ENCODE data around the gene POLDIP2.
A peak's percentile ranks its signal among the peaks of the same experiment; 100 is the strongest.

The POLDIP2 gene

DNA sequence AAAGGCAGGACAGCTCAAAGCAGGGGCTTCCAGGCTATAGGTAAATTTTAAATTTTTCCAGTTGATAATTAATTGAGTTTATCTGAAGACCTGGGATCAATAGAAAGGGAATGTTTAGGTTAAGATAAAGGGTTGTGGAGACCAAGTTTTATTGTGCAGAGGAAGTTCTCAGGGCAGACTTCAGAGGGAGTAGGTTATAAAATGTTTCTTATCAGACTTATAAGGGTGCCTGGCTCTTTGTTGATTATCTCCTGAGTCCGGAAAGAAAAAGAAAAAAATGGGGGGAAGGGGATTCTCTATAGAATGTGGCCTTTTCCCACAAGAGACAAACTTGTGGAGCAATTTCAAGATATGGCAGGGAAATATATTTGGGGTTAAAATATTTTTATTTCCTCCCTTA, 32.8 kb upstream of the POLDIP2 start:
- DNase-seq (ENCODE audit: low spot score) = no peak

DNA sequence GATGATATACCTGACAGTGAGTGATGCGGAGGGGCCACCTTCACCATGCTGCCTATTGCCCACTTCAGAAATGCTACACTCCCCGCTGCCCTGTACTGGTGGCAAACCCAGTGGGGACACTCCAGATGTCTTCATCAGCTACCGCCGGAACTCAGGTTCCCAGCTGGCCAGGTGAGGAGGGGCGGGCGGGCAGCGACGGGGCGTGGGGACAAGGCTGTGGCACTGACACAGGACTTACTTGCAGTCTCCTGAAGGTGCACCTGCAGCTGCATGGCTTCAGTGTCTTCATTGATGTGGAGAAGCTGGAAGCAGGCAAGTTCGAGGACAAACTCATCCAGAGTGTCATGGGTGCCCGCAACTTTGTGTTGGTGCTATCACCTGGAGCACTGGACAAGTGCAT, 30.8 kb upstream of the POLDIP2 start:
- DNase-seq (ENCODE audit: low spot score) = no peak

DNA sequence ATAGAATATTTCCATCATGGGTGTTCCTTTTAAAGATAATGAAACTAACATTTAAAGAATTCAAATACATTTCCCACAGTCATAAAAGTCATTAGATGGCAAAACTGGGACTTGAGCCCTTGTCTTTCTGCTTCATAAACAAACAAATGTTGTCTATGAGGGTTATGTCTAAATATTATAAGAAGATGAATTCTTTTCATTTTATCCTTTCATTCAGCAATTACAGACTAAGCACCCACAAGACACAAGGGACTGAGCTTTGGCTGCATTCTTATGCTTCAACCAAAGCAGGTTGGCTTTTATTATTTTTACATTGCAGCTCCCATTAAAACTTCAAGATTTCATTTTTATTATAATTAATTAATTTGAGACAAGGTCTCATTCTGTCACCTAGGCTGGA, 29.1 kb upstream of the POLDIP2 start:
- no peak for DNase-seq (ENCODE audit: low spot score)

DNA sequence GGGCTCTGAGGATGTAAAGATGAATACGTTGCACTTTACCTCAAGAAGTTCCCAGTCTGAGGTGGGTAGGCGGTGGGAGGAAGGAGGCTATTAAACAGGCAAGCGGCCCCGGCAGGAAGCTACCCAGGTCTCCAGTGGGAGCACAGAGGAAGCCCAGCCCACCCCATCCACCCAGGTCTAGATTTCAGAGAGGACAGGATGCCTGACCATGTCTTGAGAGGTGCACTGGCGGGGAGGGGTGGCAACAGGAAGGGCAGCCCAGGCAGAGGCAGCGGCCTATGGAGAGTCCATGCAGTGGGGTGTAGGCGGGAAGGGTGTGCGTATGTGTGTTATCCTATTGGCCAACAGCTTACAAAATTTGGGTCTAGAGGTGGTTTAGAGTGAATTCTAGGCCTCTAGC, 28.1 kb upstream of the POLDIP2 start:
- DNase-seq (ENCODE audit: low spot score) = no peak

DNA sequence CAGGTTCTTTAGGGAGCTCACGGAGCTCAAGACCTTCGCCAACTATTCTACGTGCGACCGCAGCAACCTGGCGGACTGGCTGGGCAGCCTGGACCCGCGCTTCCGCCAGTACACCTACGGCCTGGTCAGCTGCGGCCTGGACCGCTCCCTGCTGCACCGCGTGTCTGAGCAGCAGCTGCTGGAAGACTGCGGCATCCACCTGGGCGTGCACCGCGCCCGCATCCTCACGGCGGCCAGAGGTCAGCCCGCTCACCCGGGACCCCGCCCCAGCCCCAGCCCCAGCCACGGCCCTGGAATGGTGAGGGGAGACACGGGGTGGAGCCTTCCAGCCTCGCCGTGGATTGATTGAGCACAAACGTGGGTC, 27.7 kb upstream of the POLDIP2 start:
- no peak for DNase-seq (ENCODE audit: low spot score)

DNA sequence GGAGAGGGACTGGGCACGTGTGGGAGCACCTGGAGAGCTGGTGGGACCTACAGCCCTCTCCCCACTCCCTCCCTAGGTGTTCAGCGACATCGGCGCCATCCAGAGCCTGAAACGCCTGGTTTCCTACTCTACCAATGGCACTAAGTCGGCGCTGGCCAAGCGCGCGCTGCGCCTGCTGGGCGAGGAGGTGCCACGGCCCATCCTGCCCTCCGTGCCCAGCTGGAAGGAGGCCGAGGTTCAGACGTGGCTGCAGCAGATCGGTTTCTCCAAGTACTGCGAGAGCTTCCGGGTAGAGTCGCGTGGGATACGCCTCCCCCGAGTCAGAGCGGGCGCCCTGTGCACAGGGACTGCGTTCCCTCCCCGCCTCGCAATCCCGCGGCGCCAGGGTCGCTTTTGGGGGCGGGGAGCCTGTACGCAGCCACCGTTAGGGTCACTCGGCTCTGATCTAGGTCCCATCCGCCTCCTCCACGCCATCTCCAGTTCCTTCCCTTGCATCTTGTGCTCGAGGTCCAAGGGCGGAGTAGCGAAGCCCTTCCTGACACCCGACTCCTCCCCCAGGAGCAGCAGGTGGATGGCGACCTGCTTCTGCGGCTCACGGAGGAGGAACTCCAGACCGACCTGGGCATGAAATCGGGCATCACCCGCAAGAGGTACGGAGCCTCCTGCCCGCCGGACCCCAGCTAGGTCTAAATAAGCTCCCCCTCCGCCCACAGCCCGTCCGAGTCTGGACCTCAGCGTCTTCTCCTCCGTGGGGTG, 27.1 kb upstream of the POLDIP2 start:
- peak; percentile 58 for DNase-seq (ENCODE audit: low spot score)

DNA sequence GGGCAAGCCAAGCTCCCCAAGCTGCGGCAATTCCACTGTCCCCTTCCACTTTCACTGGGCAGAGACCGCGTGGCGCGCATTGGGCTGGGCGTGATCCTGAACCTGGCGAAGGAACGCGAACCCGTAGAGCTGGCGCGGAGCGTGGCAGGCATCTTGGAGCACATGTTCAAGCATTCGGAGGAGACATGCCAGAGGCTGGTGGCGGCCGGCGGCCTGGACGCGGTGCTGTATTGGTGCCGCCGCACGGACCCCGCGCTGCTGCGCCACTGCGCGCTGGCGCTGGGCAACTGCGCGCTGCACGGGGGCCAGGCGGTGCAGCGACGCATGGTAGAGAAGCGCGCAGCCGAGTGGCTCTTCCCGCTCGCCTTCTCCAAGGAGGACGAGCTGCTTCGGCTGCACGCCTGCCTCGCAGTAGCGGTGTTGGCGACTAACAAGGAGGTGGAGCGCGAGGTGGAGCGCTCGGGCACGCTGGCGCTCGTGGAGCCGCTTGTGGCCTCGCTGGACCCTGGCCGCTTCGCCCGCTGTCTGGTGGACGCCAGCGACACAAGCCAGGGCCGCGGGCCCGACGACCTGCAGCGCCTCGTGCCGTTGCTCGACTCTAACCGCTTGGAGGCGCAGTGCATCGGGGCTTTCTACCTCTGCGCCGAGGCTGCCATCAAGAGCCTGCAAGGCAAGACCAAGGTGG, 24.0 kb upstream of the POLDIP2 start:
- DNase-seq (ENCODE audit: low spot score) = no peak

DNA sequence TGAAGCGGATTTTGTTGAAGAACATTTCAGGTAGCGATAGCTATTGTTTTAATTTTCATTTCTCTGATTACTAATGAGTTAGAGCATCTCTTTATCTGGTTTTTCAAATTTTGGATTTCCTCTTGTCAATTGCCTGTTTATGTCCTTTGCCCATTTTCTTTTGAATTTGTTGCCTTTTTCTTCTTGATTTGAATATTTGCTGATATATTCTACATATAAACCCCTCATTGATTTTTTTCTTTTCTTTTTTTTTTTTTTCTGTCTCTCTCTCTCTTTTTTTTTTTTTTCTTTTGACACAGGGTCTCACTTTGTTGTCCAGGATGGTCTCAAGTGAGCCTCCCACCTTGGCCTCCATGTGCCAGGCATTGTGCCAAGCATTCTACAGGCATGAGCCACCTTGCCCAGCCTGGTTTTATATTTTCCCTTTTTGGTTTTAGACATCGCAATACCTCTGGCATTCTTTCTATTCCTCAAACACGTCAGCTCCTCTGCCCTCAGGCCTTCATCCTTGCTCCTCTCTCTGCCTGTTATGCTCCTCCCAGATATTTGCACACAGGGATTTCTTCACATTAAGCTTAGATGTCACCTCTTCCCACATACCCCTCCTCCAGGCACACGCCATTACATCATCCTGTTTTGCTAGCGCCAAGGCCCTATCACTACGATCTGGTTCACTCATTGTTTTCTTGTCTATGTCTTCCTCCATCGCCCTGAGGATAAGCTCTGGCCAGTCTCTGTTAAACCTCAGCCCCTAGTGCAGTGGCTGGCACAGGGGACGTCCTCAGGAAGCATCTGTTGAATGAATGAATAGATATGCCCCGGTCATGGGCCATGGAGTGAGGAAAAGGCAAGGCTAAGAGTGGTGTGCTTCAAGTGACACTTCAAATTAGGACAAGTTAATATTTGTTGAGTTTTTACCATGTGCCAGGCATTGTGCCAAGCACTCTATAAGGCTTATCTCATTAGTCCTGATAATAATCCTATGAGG, 22.8 kb upstream of the POLDIP2 start:
- DNase-seq (ENCODE audit: low spot score) = no peak

DNA sequence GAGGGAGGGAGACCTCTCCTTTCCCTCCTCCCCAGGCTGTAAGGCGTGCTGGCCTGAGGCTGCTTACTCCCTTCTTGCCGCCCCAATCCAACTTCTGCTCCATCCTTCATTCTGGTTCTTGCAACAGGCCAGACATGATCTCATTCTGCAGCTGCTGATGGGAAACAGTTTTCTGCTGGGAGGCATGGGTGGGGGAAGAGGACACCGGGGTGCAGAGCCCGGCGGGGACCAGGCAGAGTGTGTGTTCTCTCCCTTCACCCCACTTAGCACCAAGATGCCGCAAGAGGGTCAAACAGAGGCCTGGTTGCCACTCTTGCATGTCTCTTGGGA, 15.6 kb upstream of the POLDIP2 start:
- DNase-seq (ENCODE audit: low spot score) = no peak

DNA sequence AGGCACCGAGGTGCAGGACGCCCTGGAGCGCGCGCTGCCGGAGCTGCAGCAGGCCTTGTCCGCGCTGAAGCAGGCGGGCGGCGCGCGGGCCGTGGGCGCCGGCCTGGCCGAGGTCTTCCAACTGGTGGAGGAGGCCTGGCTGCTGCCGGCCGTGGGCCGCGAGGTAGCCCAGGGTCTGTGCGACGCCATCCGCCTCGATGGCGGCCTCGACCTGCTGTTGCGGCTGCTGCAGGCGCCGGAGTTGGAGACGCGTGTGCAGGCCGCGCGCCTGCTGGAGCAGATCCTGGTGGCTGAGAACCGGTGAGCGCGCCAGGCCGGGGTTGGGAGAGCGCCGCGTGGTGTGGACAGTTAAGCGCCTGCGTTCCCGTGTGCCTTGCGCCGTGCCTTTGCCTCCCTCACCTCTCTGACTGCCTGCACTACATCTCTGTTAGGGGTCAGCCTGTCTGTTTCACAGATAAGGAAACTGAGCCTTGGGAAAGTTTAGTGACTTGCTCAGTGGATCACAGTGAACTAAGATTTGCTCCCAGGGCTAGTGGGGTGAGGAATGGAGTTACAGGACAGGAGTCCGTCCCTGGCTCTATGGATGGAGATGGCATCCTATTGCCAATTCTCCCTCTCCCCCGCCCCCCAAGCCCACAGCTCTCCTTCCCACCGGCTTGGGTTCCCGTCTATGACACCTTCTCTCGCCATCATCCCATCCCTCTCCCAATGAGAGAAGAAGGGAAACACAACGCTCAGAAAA, 15.0 kb upstream of the POLDIP2 start:
- DNase-seq (ENCODE audit: low spot score) = no peak

DNA sequence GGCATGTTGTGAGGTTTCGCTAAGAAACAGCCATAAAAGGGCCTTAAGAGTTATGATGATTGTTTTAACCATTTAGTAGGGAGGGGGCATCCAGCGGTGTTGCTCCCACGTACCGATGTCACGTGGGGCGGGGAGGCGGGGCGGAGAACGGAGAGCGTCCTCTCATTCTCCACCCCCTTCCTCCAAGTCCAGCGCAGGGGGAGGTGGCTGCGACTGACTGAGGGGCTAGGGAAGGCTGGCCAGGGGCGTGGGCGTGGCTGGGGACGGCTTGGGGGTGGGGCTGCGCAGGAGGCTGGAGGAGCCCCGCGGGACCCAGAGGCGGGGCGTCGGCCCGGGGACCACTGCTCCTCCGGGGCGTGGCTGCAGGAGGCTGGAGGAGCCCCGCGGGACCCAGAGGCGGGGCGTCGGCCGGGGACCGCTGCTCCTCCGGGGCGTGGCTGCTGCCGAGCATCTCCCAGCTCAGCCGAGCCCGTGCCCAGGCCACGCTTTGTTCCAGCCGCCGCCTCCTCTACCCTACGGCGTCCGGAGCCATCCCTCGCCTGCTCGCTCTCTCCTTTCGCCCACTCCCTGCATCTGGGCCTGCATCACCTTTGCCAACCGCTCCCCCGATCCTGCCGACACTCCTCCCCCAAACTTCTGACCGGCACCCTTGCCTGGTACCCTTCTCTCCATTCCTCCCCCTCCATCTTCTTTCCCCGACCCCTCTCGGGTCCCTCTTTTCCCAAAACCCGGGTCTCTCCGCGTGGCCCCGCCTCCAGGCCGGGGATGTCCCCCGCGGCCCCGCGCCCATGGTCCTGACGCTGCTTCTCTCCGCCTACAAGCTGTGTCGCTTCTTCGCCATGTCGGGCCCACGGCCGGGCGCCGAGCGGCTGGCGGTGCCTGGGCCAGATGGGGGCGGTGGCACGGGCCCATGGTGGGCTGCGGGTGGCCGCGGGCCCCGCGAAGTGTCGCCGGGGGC, 14.2 kb upstream of the POLDIP2 start, which contains the start of gene SARM1:
Gene SARM1 (plus strand): TSS at position 450 of the 958 bp plus-strand sequence. CDS start 339 bp downstream, at position 789.
- DNase-seq (ENCODE audit: low spot score) = peak; percentile 91

DNA sequence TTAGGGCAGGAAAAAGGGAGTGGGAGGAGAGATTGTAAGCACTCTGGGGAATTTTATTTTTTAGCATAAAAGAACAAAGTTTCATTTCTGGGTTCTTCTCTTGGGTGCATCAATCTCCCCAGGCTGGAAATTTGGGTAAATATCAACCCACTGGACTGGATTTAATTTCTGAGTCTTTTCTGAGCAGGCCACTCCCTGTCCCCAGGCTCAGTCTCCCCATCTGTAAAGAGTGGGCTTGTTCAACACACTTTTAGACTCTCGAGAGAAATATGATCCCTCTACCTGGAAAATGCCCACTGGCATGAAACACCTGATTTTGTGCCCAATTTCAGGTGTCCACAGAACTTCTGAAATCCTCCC, 13.4 kb upstream of the POLDIP2 start:
- no peak for DNase-seq (ENCODE audit: low spot score)

DNA sequence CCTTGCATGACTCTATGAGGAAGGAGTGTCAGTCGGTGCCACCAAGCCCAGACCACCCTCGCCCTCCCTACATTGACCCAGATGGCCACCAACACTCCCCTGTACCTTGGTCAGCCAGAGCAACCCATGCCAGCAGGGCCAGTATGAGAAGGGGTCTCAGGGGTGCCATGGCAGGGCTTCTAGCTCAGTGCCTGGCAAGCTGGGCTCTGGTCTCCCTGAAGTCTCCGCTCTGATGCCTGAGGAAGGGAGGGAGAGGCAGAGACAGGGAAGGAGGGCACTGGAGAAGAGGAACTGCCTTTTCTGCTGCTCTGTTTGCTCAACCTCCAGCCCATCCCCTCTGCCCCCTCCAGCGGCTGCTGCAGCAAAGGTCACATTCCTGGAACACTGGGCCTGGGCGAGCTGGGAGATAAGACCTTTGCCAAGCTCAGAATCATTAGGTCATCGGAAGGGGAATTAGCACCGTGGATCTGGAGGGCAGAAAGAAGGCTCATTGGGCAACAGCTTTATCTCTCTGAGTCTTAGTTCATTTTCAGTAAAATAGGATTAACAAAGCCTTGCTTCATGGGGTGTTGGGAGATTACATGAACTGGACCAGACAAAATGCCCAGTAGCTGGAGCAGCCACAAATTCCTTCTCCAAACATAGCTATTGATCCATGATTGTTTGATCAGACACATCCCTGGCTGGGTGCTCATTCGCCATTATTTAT, 12.9 kb upstream of the POLDIP2 start, which contains the start of gene VTN:
Gene VTN (minus strand): TSS at position 273 of the 709 bp plus-strand sequence. CDS start 104 bp downstream, at position 169.
- no peak for DNase-seq (ENCODE audit: low spot score)

DNA sequence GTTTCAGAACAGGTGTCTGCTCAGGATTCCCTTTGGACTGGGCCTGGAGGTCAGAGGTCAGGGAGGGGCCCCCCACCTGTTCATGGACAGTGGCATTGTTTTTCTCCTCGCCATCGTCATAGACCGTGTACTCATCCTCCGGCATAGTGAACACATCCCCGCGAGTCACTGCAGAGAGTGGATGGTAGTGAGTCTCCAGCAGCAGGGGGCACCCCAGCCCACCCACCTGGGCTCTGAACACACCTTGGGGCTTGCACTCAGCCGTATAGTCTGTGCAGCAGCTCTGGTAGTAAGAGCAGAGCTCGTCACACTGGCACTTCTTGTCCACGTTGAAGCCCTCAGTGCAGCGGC, 12.3 kb upstream of the POLDIP2 start:
- no peak for DNase-seq (ENCODE audit: low spot score)

DNA sequence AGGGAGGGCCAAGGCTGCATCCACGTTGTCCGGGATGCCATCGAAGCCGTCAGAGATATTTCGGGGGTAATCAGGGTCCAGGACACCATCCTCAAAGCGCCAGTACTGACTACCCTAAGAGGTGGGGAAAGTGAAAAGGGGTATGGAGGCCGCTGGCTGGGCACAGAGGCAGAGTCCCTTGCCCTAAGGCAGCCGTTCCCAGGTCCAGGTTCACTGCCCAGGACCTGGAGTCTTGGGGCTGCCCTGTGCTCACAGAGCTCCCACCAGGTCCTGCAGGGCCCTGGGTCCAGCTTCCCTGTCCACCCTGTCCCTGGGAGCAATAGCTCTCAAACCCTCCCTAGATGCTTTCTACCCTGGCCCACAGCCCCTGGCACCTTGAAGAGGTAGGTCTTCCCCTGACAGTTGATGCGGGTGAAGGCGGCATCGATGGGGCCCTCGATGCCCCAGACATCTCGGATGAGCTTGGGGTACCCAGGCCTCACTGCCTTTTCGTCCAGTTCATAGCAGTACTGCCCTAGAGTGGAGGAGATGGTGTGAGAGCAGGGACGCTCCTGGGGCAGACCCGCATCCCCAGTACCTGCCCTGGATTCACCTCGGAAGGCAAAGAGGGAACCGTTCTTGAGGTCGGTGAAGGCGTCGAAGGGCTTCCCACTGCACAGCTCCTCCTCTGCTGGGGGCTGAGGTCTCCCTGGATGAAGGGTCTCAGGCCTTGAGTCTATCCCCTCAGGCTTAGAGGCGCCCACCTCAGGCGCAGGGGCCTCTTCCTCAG, 11.8 kb upstream of the POLDIP2 start:
- DNase-seq (ENCODE audit: low spot score) = no peak

DNA sequence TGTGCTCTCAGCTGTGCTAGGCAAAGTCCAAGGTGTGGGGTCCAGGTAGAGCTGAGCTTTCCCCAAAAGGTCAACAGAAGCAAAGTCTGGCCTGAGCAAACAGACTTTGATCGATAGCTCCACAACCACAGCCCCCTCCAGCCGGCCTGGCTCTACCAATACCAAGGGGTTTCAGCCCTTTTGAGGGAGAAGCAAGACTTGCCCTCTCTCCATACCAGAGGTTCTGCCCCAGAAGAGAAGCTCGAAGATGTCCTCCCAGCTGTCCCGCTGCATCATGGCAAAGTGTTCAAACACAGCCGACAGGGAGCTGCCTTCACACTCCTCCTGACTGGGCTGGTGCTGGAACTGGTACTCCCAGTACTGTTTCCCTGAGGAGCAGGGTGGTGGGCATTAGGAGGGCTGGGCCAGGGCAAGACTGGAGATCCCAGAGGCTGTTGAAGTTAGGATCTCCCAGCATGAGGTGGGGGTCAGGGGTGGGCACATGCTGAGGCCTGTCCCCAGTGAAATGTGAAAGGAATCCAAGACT, 11.0 kb upstream of the POLDIP2 start:
- DNase-seq (ENCODE audit: low spot score) = no peak

DNA sequence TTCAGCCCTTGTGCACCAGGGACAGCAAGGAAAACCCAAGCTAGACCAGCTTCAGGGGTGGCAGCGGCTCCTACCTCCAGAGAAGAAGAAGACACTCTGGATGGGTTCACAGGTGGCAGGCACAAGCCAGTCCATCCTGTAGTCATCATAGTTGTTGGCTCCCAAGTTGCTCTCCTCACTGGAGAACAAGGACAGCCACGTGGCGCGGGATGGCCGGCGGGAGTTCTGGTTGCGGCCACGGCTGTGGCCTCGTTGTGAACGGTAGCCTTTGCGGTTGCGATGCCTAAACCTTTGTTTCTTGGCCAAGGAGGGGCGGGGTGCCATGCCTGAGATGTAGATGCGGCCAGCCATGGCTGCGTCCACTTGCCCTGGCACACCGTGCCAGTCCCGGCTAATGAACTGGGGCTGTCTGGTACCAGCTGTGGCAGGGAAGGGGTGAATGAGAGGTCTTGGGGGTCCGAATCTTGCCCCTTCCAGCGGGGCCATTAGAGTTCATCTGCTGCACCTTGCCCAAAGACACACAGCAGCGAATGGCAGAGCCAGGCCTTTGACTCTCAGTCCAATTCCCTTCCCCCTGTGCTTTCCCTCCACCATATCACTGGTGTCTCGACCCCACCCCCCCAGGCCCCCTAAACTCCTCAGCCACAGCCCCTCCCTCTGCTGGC, 10.4 kb upstream of the POLDIP2 start:
- no peak for DNase-seq (ENCODE audit: low spot score)

DNA sequence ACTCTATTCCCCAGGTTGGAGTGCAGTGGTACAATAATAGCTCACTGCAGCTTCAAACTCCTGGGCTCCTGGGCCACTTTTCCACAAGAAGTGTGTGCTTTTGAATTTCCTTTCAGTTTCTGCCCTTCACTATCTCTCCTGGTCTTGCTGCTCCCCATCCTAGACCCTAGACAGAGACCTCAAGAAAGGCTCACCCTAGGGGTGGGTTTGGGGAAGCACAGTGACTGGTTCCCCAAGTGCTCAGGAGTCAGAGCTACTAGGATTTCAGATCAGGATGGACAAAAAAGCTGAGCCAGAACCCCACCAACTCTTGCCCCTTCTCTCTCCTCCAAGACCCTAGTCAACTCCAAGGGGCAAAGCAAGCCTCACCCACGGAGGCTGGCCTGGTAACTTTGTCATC, 9.3 kb upstream of the POLDIP2 start:
- no peak for DNase-seq (ENCODE audit: low spot score)

DNA sequence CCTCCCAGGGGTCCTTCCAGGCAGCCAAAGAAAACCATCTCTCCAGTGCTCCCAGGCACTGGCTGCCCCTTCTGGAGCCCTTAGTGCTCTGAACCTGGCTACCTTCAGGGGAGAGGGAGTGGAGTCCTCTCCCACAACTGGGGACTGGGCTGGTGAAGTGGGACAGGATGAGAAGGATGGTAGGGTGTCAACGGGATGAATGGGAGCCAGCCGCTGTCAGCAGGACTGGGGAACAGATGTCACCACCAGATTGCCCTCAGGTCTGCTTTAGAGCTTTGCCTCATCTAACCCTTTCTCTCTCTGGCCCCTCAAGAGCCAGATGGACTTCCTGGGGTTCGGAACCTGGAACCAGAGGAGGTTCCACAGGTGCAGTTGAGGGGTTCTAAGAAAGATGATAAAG, 8.2 kb upstream of the POLDIP2 start:
- no peak for DNase-seq (ENCODE audit: low spot score)

Measured in CD4-positive, alpha-beta T cell treated with Interleukin-2 at 100 ng/mL for 4 hours (primary cell).